CD4-positive, alpha-beta T cell (primary cell): Measurements from ENCODE around the gene SLC51A. TPM values are rescaled to one million over a fixed set of nuclear protein-coding genes. Genes with fewer than 3 reads are reported as not detected.
A peak's percentile ranks its signal among the peaks of the same experiment; 100 is the strongest.

Source experiments
- ATAC-seq: fragments of 200-7000 bp; cut with Tn5 transposase; one replicate; pipeline ENCODE4 v1.10.0; 2022; ENCODE audit warnings: mild to moderate bottlenecking; ENCODE audit not compliant: poor library complexity
- CTCF ChIA-PET: fragments of 350-600 bp; sonication (Branson Sonifier 250); formaldehyde crosslinking; loops from one replicate; lab custom pipeline; 2021; ENCODE audit warnings: antibody characterized with exemption, inconsistent platforms; lab: Charles Lee
- POLR2A ChIA-PET: fragments of 350-600 bp; sonication (Branson Sonifier 250); formaldehyde crosslinking; loops from one replicate; lab custom pipeline; 2021; ENCODE audit warnings: antibody characterized with exemption, inconsistent platforms; lab: Charles Lee
- DNase-seq, 14 experiments: peaks; one replicate each; pipeline ENCODE4 v3.0.0-alpha.2; 2013 to 2020; ENCODE audit warnings: mixed read lengths in 2 of 14
- H3K27ac ChIP-seq, 2 donors: one replicate each; pipeline versions ENCODE4 v1.5.1 to v1.7.0; 2013; ENCODE audit warnings: low read length in 2 of 2, low read depth in 1 of 2, mild to moderate bottlenecking in 1 of 2
- H3K27me3 ChIP-seq, 2 experiments: 1 replicate in 1 of 2; 2 replicates in 1 of 2; pipeline versions ENCODE4 v1.6.1 to v1.7.0; 2013; ENCODE audit warnings: low read length in 2 of 2, control low read depth in 1 of 2, mild to moderate bottlenecking in 1 of 2, moderate library complexity in 1 of 2; ENCODE audit not compliant: insufficient read depth in 2 of 2, control insufficient read depth in 1 of 2
- H3K36me3 ChIP-seq: one replicate; pipeline ENCODE4 v1.6.1; 2013; ENCODE audit warnings: low read length, control low read depth; ENCODE audit not compliant: insufficient read depth
- H3K4me1 ChIP-seq: one replicate; pipeline ENCODE4 v1.6.1; 2013; ENCODE audit warnings: low read length, control low read depth; ENCODE audit not compliant: insufficient read depth
- H3K4me3 ChIP-seq: one replicate; pipeline ENCODE4 v1.5.1; 2013; ENCODE audit warnings: mild to moderate bottlenecking, low read length, moderate library complexity
- H3K9me3 ChIP-seq, 2 experiments: 1 replicate in 1 of 2; 2 replicates in 1 of 2; pipeline versions ENCODE4 v1.6.1 to v1.7.0; 2013; ENCODE audit warnings: low read length in 2 of 2, mild to moderate bottlenecking in 2 of 2, control low read depth in 1 of 2, moderate library complexity in 1 of 2; ENCODE audit not compliant: control insufficient read depth in 1 of 2, insufficient read depth in 1 of 2
- H3K27ac Mint-ChIP-seq: one replicate; pipeline ENCODE4 v1.8.0; 2020; ENCODE audit warnings: mixed read lengths
- H3K27me3 Mint-ChIP-seq: one replicate; pipeline ENCODE4 v1.8.0; 2021; ENCODE audit warnings: mixed read lengths
- H3K36me3 Mint-ChIP-seq: one replicate; pipeline ENCODE4 v1.8.0; 2021; ENCODE audit warnings: low read depth, mixed read lengths
- H3K4me1 Mint-ChIP-seq: one replicate; pipeline ENCODE4 v1.8.0; 2021; ENCODE audit warnings: low read depth, mixed read lengths
- H3K4me3 Mint-ChIP-seq: one replicate; pipeline ENCODE4 v1.8.0; 2020; ENCODE audit warnings: mild to moderate bottlenecking, mixed read lengths
- H3K9me3 Mint-ChIP-seq: one replicate; pipeline ENCODE4 v1.8.0; 2020; ENCODE audit warnings: mixed read lengths
- intact Hi-C, 2 experiments: fragments of 100-400 bp; cut with DNase I in 1 of 2; cut with micrococcal nuclease in 1 of 2; formaldehyde crosslinking; loops; one replicate each; pipeline versions ENCODE4 v1.15.1 to v1.9.0; 2023 to 2025; cut with DNase I, micrococcal nuclease
- total RNA-seq, 174 experiments: library from RNA in 2 of 174; stranded (reverse) in 2 of 174; gene quantifications; one replicate each; pipeline ENCODE4 v1.2.3 and lab custom pipeline; 2021 to 2026
- TF ChIP-seq, protein P1 (sequence below): fragments of 200-600 bp; IDR thresholded peaks from one replicate; pipeline ENCODE4 v1.8.0; 2022; ENCODE audit warnings: antibody characterized with exemption, mild to moderate bottlenecking

The SLC51A gene
- total RNA-seq, 2 experiments from 2014 or later, result not detected

DNA sequence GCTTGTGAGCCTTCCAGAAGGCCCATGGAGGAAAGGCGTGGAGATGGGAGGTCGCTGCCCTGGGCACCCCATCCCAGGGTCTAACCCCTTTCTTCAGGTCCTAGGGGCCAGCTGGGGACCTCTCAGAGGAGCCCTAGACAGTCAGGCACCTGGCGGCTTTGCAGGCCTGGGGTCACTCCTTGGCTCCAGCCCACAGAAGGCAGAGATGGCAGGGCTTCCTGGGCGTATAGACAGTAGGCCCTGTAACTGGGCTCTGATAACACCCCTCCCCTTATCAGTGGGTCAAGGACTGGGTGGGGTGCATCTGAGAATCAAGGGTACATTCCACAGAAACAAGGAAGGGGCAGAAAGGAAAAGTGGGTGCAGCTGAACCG is 21.8 kb upstream of the SLC51A start:
- Histone ChIP-seq H3K4me1 (peaks cover 51% of the 10 kb centered on the region), H3K27ac (no peak overlapping the region), H3K27me3 (no peaks in the 10 kb centered on the region), H3K9me3 (no peaks in the 10 kb centered on the region), H3K4me3 (no peak overlapping the region), H3K36me3 (no peaks in the 10 kb centered on the region)
- DNase-seq (no peak), ATAC-seq (no peak)
- TF ChIP-seq, protein P1, sequence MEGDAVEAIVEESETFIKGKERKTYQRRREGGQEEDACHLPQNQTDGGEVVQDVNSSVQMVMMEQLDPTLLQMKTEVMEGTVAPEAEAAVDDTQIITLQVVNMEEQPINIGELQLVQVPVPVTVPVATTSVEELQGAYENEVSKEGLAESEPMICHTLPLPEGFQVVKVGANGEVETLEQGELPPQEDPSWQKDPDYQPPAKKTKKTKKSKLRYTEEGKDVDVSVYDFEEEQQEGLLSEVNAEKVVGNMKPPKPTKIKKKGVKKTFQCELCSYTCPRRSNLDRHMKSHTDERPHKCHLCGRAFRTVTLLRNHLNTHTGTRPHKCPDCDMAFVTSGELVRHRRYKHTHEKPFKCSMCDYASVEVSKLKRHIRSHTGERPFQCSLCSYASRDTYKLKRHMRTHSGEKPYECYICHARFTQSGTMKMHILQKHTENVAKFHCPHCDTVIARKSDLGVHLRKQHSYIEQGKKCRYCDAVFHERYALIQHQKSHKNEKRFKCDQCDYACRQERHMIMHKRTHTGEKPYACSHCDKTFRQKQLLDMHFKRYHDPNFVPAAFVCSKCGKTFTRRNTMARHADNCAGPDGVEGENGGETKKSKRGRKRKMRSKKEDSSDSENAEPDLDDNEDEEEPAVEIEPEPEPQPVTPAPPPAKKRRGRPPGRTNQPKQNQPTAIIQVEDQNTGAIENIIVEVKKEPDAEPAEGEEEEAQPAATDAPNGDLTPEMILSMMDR, result no peak
- ChIA-PET CTCF (interaction anchor here (0.7 kb wide), 1 partner anchor 122 kb away, joined by 3 read pairs; no protein-coding TSS in a partner anchor), POLR2A (no interaction called here)
- Mint-ChIP-seq H3K4me3 (no peak overlapping the region), H3K4me1 (peaks cover 16% of the 10 kb centered on the region), H3K9me3 (no peaks in the 10 kb centered on the region), H3K27ac (no peak overlapping the region), H3K36me3 (no peaks in the 10 kb centered on the region), H3K27me3 (no peaks in the 10 kb centered on the region)
- intact Hi-C loops, result no loop called here

DNA sequence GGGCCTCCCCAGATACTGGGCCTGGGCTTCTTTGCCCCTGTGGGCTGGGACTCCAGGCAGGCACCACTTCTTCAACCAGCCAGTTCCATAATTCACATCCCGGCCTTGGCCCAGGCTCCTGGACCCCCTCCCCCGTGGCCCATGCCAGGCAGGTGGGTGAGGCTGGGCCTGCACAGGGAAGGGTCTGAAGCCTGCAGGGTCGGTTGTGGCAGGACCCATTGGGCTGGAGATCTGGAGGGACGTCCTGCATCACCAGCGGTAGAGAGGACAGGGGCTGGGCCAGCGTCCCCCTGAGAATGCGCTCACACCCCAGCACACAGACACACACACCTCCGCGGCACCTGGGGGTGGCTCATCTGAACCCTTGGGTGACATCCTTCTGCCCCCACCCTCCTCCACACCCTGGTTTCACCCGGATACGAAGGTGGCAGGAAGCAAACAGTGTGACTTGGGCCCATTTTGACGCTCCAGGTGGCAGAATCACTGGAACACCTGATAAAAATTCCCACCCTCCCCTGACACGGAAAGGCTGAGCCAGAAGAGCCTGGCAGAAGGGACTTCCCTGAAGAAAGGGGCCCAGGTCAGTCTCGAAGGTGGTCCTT is 20.6 kb upstream of the SLC51A start:
- Mint-ChIP-seq H3K27me3 (no peaks in the 10 kb centered on the region), H3K4me3 (no peak overlapping the region), H3K36me3 (no peaks in the 10 kb centered on the region), H3K27ac (no peak overlapping the region), H3K4me1 (peaks cover 16% of the 10 kb centered on the region), H3K9me3 (no peaks in the 10 kb centered on the region)
- no peaks in the 10 kb centered on the region for H3K36me3 ChIP-seq
- ChIA-PET POLR2A (interaction anchor here (0.8 to 2.0 kb wide), 3 partner anchors 9 to 122 kb away, joined by 3 to 18 read pairs (median 3); no protein-coding TSS in a partner anchor), CTCF (interaction anchor here (0.5 to 2.3 kb wide), 7 partner anchors 9 to 169 kb away, joined by 3 to 28 read pairs (median 5); no protein-coding TSS in a partner anchor)
- no peaks in the 10 kb centered on the region for H3K9me3 ChIP-seq
- peak in 2 of 14 experiments; percentile 43 to 60 for DNase-seq
- peaks cover 51% of the 10 kb centered on the region for H3K4me1 ChIP-seq
- TF ChIP-seq, protein P1, result no peak
- no peaks in the 10 kb centered on the region for H3K27me3 ChIP-seq
- no peak for ATAC-seq
- no peak overlapping the region for H3K4me3 ChIP-seq
- intact Hi-C loops, result loop anchor here (1.0 to 5.0 kb wide), 2 partner anchors 122 to 343 kb away; no protein-coding TSS in a partner anchor
- no peak overlapping the region for H3K27ac ChIP-seq

DNA sequence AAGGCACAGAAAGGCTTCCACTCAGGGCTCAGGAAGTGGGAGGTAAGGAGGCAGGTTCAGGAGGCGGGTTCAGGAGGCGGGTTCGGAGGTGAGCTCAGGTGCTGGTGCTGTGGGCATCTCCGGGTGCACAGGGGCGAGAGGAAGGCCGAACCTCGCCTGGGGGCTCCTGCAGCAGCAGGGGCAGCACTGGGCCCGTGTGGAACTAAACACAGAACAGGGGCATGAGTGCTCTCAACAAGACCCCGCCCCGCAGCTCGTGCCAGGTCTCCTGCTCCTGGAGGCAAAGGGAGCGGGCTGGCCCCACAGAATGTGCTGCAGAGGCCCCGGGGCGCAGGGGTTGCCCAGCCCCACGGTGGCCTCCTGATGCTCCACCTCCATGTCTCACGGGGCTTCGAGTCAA is 18.8 kb upstream of the SLC51A start:
- POLR2A ChIA-PET, result no interaction called here
- CTCF ChIA-PET, result interaction anchor here (0.7 to 2.3 kb wide), 3 partner anchors 18 to 124 kb away, joined by 3 to 28 read pairs (median 5); no protein-coding TSS in a partner anchor
- Mint-ChIP-seq H3K27me3 (no peaks in the 10 kb centered on the region), H3K4me3 (no peak overlapping the region), H3K36me3 (no peaks in the 10 kb centered on the region), H3K9me3 (no peaks in the 10 kb centered on the region), H3K27ac (no peak overlapping the region), H3K4me1 (peaks cover 9% of the 10 kb centered on the region)
- Histone ChIP-seq H3K9me3 (no peaks in the 10 kb centered on the region), H3K27me3 (no peaks in the 10 kb centered on the region), H3K27ac (no peak overlapping the region), H3K36me3 (no peaks in the 10 kb centered on the region), H3K4me1 (peaks cover 37% of the 10 kb centered on the region), H3K4me3 (no peak overlapping the region)
- intact Hi-C loops, result loop anchor here in 1 of 2 experiments (5.0 kb wide), 1 partner anchor 345 kb away; no protein-coding TSS in a partner anchor
- ATAC-seq, result no peak
- TF ChIP-seq, protein P1, result no peak
- DNase-seq, result peak in 1 of 14 experiments; percentile 30
